ENCODE data around the gene SRSF3. TPM values are rescaled to one million over a fixed set of nuclear protein-coding genes. Genes with fewer than 3 reads are reported as not detected.

Gene SRSF3
- total RNA-seq, 4 donors from 2014 or later, result 93.2 to 247 (median 116) TPM

DNA sequence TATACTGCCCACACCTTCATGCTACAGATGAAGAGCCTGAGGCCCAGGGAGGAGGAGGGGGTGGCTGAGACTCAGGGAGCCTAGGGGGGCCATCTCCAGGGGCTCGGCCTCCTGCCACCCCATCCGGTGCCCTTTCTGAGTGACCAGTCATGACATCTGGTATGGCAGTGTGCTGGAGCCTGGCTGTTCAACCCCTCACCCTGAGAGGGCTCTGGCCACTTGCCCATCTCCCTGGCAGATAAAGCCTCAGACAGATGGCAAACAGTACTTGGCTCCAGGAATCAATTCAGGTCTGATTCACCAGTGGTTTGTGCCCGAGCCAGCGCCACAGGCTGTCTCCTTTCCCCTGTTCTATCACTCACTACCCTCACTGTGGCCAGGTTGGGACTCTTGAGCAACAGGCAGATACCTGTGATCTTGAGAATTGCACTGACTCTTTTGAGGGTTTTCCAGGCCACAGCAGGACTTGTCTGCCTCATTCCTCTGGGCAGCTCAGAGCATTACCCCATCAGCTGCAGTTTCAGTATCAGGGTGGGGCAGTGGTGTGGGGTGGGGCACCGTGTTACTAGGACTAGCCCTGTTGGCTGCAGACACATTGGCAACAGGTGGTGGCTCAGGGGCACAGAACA lies 22.8 kb downstream of the SRSF3 start:
- TF ChIP-seq, protein P1, sequence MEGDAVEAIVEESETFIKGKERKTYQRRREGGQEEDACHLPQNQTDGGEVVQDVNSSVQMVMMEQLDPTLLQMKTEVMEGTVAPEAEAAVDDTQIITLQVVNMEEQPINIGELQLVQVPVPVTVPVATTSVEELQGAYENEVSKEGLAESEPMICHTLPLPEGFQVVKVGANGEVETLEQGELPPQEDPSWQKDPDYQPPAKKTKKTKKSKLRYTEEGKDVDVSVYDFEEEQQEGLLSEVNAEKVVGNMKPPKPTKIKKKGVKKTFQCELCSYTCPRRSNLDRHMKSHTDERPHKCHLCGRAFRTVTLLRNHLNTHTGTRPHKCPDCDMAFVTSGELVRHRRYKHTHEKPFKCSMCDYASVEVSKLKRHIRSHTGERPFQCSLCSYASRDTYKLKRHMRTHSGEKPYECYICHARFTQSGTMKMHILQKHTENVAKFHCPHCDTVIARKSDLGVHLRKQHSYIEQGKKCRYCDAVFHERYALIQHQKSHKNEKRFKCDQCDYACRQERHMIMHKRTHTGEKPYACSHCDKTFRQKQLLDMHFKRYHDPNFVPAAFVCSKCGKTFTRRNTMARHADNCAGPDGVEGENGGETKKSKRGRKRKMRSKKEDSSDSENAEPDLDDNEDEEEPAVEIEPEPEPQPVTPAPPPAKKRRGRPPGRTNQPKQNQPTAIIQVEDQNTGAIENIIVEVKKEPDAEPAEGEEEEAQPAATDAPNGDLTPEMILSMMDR (IDR thresholded peaks at IDR 0.05; ENCODE audit: low read depth), result no peak

DNA sequence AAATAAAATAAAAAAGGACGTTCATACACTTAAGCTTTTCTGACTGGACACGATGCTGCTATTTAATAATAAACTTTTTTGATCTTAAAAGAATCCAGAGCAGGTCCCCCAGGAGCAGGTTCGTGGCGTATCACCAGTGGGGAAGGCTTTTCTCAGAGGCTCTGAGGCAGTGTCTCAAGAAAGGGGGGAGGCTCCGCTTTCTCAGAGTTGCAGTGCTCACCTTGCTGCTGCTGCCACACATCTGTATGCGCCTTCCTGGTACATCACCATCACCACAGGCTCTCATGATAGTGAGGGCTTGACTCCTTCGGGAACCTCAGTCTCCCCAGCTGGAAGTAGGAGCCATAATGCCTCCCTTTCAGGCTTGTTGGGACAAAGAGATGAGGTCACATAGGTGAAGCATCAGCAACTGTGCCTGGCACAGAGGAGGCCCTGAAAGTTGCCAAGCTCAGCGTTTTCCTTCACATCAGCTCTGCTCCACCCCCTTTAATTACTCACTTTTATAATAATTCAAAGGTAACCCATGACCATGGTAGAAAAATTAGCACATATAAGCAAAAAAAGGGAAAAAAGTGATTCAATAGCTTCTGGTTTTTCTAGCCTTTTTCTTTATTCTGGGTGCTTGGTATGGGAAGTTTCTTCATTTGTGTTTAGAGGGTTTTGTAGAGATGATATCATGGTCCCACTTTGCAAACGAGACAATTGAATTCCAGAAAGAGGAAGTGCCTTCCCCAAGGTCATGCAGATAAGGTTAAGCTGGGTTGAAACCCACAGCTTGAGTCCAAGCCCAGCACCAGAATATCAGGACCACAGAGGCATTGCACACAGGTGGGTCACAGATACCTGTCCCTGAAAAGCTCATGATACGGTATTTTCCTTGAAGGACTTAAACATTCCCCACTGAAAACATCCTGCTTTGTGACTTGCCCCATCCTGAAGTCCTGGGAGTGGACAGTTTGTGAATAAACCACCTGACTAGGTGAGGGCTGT lies 24.5 kb downstream of the SRSF3 start:
- TF ChIP-seq, protein P1 (IDR thresholded peaks at IDR 0.05; ENCODE audit: low read depth), result no peak

DNA sequence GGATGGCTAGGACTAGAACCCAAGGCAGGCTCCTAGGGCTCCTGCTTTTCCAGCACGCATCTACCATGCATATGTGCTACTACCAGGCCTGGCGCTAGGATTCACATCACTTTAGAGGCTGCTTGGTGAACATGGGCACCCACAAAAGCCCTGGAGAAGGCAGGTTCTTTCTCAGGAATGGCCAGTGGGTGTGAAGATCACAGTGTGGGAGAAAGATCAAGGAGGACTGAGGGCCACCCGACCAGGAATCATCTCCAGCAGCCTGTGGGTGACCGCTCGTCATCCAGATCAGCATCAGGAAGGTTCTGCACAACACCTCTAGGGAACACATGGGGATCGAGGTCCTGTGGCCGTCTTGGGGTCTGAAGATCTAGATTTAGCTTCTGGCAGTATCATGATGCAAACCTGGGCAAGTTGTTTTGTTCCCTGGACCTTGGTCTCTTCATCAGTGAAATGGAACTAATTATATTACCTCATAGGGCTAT lies 27.3 kb downstream of the SRSF3 start:
- TF ChIP-seq, protein P1 (IDR thresholded peaks at IDR 0.05; ENCODE audit: low read depth), result no peak

DNA sequence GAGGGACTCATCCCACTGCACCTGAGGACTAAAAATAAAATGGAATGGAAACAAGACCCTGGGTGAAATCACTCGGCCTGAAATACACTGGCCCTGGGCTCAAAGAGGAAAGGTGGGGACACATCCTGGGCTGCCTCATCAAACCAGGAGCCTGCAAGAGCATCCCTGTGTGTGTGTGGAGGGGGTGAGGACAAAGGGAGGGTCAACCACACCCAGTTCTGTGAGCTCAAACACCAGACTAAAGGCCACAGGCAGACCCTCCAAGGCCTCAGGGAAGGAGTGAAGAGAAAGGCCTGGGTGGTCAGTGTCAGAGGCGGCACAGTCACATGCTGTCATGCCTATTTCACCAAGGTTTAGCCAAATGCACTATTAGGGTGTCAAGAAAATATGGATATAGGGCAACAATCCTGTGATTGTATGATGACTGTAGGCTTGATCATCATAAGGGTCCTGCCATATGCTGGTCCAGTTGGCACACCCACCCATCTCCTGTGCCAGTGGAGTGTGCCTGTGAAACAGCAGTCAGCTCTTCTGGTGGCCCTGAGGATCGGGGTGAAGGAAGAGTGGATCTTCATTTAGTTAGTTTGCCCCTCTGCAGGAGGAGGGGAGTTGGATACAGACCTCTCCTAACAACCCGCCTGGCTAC lies 28.9 kb downstream of the SRSF3 start:
- TF ChIP-seq, protein P1 (IDR thresholded peaks at IDR 0.05; ENCODE audit: low read depth), result no peak

DNA sequence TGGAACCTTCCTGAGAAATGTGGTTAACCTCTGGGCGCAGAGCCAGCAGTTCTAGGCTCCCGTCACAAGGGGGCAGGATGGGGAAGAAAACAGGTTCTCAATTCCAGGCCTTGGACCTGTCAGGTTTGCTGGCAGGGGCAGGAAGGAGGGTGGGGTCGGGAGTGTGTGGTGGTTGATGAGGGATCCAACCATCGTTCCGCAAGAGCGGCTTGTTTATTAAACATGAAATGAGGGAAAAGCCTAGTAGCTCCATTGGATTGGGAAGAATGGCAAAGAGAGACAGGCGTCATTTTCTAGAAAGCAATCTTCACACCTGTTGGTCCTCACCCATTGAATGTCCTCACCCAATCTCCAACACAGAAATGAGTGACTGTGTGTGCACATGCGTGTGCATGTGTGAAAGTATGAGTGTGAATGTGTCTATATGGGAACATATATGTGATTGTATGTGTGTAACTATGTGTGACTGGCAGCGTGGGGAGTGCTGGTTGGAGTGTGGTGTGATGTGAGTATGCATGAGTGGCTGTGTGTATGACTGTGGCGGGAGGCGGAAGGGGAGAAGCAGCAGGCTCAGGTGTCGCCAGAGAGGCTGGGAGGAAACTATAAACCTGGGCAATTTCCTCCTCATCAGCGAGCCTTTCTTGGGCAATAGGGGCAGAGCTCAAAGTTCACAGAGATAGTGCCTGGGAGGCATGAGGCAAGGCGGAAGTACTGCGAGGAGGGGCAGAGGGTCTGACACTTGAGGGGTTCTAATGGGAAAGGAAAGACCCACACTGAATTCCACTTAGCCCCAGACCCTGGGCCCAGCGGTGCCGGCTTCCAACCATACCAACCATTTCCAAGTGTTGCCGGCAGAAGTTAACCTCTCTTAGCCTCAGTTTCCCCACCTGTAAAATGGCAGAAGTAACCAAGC lies 29.6 kb downstream of the SRSF3 start:
- TF ChIP-seq, protein P1 (IDR thresholded peaks at IDR 0.05; ENCODE audit: low read depth), result no peak

DNA sequence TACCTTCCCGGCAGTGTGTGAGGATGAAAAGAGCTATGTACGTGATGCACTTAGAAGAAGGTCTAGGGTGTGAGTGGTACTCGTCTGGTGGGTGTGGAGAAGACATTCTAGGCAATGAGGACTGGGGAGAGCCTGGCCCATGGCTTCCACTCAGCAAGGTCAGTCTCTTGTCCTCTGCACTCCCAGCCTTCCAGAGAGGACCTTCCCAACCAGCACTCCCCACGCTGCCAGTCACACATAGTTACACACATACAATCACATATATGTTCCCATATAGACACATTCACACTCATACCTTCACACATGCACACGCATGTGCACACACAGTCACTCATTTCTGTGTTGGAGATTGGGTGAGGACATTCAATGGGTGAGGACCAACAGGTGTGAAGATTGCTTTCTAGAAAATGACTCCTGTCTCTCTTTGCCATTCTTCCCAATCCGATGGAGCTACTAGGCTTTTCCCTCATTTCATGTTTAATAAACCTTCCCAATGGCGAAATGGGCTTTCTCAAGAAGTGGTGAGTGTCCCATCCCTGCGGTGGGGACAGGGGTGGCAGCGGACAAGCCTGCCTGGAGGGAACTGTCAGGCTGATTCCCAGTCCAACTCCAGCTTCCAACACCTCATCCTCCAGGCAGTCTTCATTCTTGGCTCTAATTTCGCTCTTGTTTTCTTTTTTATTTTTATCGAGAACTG lies 30.4 kb downstream of the SRSF3 start:
- TF ChIP-seq, protein P1 (IDR thresholded peaks at IDR 0.05; ENCODE audit: low read depth), result no peak

Data from subcutaneous adipose tissue (tissue), 4 donors.